ENCODE results near the gene ASPM. TPM values are rescaled to one million over a fixed set of nuclear protein-coding genes. Genes with fewer than 3 reads are reported as not detected.

ASPM gene
- polyA plus RNA-seq, 1 donor (not counting 4 experiments of a cell fraction or from before 2014, with no cell fraction given): 10.0 TPM

GRCh38 chr1:197103300-197103699 is 43.2 kb downstream of the ASPM start:
- Histone ChIP-seq H3K9me3 (ENCODE audit: control insufficient read depth, low read depth, low read length) (no peaks in the 10 kb centered on the region), H3K27me3 (ENCODE audit: control insufficient read depth, extremely low read depth, insufficient read depth, low read length) (no peaks in the 10 kb centered on the region), H3K4me2 (ENCODE audit: control insufficient read depth, extremely low read depth, insufficient read depth, low read depth, low read length) (no peak overlapping the region), H4K20me1 (ENCODE audit: control insufficient read depth, extremely low read depth, insufficient read depth, low read length) (no peaks in the 10 kb centered on the region), H3K79me2 (ENCODE audit: control insufficient read depth, insufficient read depth, low read length) (no peaks in the 10 kb centered on the region), H2AFZ (ENCODE audit: control insufficient read depth, low read length) (no peak overlapping the region), H3K36me3 (ENCODE audit: control insufficient read depth in 2 of 2, extremely low read depth in 1 of 2, insufficient read depth in 2 of 2, low read length in 2 of 2) (peaks cover 0 to 3% of the 10 kb centered on the region in 2 experiments), H3K9ac (ENCODE audit: control insufficient read depth, extremely low read depth, insufficient read depth, low read length) (no peak overlapping the region), H3K27ac (ENCODE audit: control insufficient read depth, insufficient read depth, low read length) (no peak overlapping the region), H3K9me1 (ENCODE audit: control insufficient read depth, extremely low read depth, insufficient read depth, low read length) (no peaks in the 10 kb centered on the region), H3K4me1 (ENCODE audit: control insufficient read depth, extremely low read depth, insufficient read depth, low read length) (no peaks in the 10 kb centered on the region), H3K4me3 (ENCODE audit: control insufficient read depth in 2 of 3, extremely low read depth in 1 of 3, insufficient read depth in 2 of 3, low read depth in 1 of 3, low read length in 3 of 3) (no peak overlapping the region)
- DNase-seq (ENCODE audit: low read depth, low spot score) (no peak), FAIRE-seq (no peak)
- dilution Hi-C loops (cut with MboI; ENCODE audit: extremely low pct_ligation_motif_present, low sequenced_read_pairs): no loop called here
- TF ChIP-seq EZH2 (IDR thresholded peaks at IDR 0.05; ENCODE audit: low read length): no peak

DNA sequence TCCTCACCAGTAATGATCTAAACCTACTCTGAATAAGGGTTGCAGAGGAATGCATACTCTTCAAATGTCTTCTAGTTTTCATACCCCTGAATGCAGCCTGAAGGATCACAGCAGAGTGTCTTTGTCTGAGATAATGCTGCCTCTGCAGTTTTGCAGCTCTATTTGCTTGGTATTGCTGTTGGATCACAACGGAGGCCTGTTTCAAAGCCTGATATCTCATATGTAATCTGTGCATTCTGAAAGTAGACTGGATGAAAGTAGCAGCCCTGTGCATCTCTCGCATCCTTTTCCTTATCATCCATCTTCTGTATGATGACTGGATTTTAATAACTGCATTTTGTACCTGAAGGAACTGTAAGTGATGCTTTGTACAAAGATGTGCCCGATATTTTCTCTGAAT is 44.5 kb downstream of the ASPM start:
- Histone ChIP-seq H3K27me3 (ENCODE audit: control insufficient read depth, extremely low read depth, insufficient read depth, low read length) (no peaks in the 10 kb centered on the region), H3K9ac (ENCODE audit: control insufficient read depth, extremely low read depth, insufficient read depth, low read length) (no peak overlapping the region), H3K27ac (ENCODE audit: control insufficient read depth, insufficient read depth, low read length) (no peak overlapping the region), H3K9me3 (ENCODE audit: control insufficient read depth, low read depth, low read length) (no peaks in the 10 kb centered on the region), H3K36me3 (ENCODE audit: control insufficient read depth in 2 of 2, extremely low read depth in 1 of 2, insufficient read depth in 2 of 2, low read length in 2 of 2) (peaks cover 0 to 3% of the 10 kb centered on the region in 2 experiments), H3K4me1 (ENCODE audit: control insufficient read depth, extremely low read depth, insufficient read depth, low read length) (no peaks in the 10 kb centered on the region), H3K9me1 (ENCODE audit: control insufficient read depth, extremely low read depth, insufficient read depth, low read length) (no peaks in the 10 kb centered on the region), H4K20me1 (ENCODE audit: control insufficient read depth, extremely low read depth, insufficient read depth, low read length) (no peaks in the 10 kb centered on the region), H2AFZ (ENCODE audit: control insufficient read depth, low read length) (no peak overlapping the region), H3K4me3 (ENCODE audit: control insufficient read depth in 2 of 3, extremely low read depth in 1 of 3, insufficient read depth in 2 of 3, low read depth in 1 of 3, low read length in 3 of 3) (no peak overlapping the region), H3K4me2 (ENCODE audit: control insufficient read depth, extremely low read depth, insufficient read depth, low read depth, low read length) (no peak overlapping the region), H3K79me2 (ENCODE audit: control insufficient read depth, insufficient read depth, low read length) (no peaks in the 10 kb centered on the region)
- DNase-seq (ENCODE audit: low read depth, low spot score): no peak
- TF ChIP-seq, protein P1, sequence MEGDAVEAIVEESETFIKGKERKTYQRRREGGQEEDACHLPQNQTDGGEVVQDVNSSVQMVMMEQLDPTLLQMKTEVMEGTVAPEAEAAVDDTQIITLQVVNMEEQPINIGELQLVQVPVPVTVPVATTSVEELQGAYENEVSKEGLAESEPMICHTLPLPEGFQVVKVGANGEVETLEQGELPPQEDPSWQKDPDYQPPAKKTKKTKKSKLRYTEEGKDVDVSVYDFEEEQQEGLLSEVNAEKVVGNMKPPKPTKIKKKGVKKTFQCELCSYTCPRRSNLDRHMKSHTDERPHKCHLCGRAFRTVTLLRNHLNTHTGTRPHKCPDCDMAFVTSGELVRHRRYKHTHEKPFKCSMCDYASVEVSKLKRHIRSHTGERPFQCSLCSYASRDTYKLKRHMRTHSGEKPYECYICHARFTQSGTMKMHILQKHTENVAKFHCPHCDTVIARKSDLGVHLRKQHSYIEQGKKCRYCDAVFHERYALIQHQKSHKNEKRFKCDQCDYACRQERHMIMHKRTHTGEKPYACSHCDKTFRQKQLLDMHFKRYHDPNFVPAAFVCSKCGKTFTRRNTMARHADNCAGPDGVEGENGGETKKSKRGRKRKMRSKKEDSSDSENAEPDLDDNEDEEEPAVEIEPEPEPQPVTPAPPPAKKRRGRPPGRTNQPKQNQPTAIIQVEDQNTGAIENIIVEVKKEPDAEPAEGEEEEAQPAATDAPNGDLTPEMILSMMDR (optimal IDR thresholded peaks at IDR 0.05 in 1 of 3, IDR thresholded peaks at IDR 0.05 in 1 of 3, conservative IDR thresholded peaks at IDR 0.05 in 1 of 3; ENCODE audit: extremely low read depth in 1 of 3, insufficient read depth in 2 of 3, low read length in 3 of 3): no peak
- no peak for TF ChIP-seq EZH2 (IDR thresholded peaks at IDR 0.05; ENCODE audit: low read length)
- FAIRE-seq: no peak
- dilution Hi-C loops (cut with MboI; ENCODE audit: extremely low pct_ligation_motif_present, low sequenced_read_pairs): no loop called here

GRCh38 chr1:197100677-197101076 is 45.8 kb downstream of the ASPM start:
- no peak overlapping the region for H3K9ac ChIP-seq (ENCODE audit: control insufficient read depth, extremely low read depth, insufficient read depth, low read length)
- no peak overlapping the region for H3K4me3 ChIP-seq (ENCODE audit: control insufficient read depth in 2 of 3, extremely low read depth in 1 of 3, insufficient read depth in 2 of 3, low read depth in 1 of 3, low read length in 3 of 3)
- H3K36me3 ChIP-seq (ENCODE audit: control insufficient read depth in 2 of 2, extremely low read depth in 1 of 2, insufficient read depth in 2 of 2, low read length in 2 of 2): peaks cover 0 to 3% of the 10 kb centered on the region in 2 experiments
- dilution Hi-C loops (cut with MboI; ENCODE audit: extremely low pct_ligation_motif_present, low sequenced_read_pairs): no loop called here
- no peaks in the 10 kb centered on the region for H4K20me1 ChIP-seq (ENCODE audit: control insufficient read depth, extremely low read depth, insufficient read depth, low read length)
- H3K27me3 ChIP-seq (ENCODE audit: control insufficient read depth, extremely low read depth, insufficient read depth, low read length): no peaks in the 10 kb centered on the region
- H3K9me3 ChIP-seq (ENCODE audit: control insufficient read depth, low read depth, low read length): no peaks in the 10 kb centered on the region
- FAIRE-seq (no peak), DNase-seq (ENCODE audit: low read depth, low spot score) (no peak)
- no peak overlapping the region for H2AFZ ChIP-seq (ENCODE audit: control insufficient read depth, low read length)
- TF ChIP-seq, protein P1 (optimal IDR thresholded peaks at IDR 0.05 in 1 of 3, IDR thresholded peaks at IDR 0.05 in 1 of 3, conservative IDR thresholded peaks at IDR 0.05 in 1 of 3; ENCODE audit: extremely low read depth in 1 of 3, insufficient read depth in 2 of 3, low read length in 3 of 3): no peak
- no peak for TF ChIP-seq EZH2 (IDR thresholded peaks at IDR 0.05; ENCODE audit: low read length)
- no peak overlapping the region for H3K4me2 ChIP-seq (ENCODE audit: control insufficient read depth, extremely low read depth, insufficient read depth, low read depth, low read length)
- H3K9me1 ChIP-seq (ENCODE audit: control insufficient read depth, extremely low read depth, insufficient read depth, low read length): no peaks in the 10 kb centered on the region
- no peaks in the 10 kb centered on the region for H3K4me1 ChIP-seq (ENCODE audit: control insufficient read depth, extremely low read depth, insufficient read depth, low read length)
- H3K27ac ChIP-seq (ENCODE audit: control insufficient read depth, insufficient read depth, low read length): no peak overlapping the region
- H3K79me2 ChIP-seq (ENCODE audit: control insufficient read depth, insufficient read depth, low read length): no peaks in the 10 kb centered on the region
